C4-2B (cell line): Measurements from ENCODE around the gene GGA1.
A peak's percentile ranks its signal among the peaks of the same experiment; 100 is the strongest.

Experiments used
- H3K27ac ChIP-seq: fragments of 450-650 bp; 2 replicates; pipeline ENCODE4 v1.5.1; 2017
- ZFX ChIP-seq: fragments of 450-650 bp; IDR thresholded peaks from 2 replicates; pipeline ENCODE4 v1.6.1; 2017
- TF ChIP-seq, protein P1 (sequence below): fragments of 450-650 bp; conservative IDR thresholded peaks from 2 replicates; pipeline ENCODE4 v1.5.1; 2017; ENCODE audit warnings: mild to moderate bottlenecking

The GGA1 gene

DNA sequence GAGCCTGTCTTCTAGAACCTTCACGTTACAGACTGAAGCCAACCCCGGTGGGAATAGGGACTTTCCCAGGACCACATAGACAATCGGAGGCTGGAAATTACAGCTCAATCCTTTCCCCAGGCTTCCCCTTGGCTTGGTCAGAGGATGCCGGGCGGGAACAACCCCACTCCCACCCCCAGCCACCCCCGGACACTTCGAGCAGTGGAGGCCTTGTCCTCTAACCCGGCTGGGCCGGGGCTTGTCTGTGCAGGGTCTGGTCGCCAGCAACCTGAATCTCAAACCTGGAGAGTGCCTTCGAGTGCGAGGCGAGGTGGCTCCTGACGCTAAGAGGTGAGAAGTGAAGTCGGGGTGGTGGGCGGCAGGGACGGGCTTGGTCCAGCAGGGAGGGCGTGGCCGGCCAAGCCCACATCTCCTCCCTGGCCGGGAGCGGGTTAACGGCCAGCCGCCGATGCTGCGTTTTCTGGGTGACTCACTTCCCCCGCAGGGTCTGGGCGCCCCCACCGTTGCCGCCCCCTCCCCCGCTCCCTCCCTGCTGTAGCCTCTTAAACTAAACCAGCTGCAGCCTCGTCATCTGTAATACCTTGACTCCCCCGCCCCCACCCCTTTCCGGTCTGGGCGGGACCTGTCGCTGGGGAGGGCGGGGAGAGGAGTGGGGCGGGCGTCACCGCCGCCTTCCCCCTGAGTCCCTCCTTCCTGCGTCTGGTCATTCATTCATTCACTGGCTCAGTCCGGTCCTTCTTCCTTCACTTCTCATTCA lies 68.3 kb downstream of the GGA1 start:
- H3K27ac ChIP-seq: no peak overlapping the region
- TF ChIP-seq ZFX: no peak
- TF ChIP-seq, protein P1, sequence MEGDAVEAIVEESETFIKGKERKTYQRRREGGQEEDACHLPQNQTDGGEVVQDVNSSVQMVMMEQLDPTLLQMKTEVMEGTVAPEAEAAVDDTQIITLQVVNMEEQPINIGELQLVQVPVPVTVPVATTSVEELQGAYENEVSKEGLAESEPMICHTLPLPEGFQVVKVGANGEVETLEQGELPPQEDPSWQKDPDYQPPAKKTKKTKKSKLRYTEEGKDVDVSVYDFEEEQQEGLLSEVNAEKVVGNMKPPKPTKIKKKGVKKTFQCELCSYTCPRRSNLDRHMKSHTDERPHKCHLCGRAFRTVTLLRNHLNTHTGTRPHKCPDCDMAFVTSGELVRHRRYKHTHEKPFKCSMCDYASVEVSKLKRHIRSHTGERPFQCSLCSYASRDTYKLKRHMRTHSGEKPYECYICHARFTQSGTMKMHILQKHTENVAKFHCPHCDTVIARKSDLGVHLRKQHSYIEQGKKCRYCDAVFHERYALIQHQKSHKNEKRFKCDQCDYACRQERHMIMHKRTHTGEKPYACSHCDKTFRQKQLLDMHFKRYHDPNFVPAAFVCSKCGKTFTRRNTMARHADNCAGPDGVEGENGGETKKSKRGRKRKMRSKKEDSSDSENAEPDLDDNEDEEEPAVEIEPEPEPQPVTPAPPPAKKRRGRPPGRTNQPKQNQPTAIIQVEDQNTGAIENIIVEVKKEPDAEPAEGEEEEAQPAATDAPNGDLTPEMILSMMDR: no peak

DNA sequence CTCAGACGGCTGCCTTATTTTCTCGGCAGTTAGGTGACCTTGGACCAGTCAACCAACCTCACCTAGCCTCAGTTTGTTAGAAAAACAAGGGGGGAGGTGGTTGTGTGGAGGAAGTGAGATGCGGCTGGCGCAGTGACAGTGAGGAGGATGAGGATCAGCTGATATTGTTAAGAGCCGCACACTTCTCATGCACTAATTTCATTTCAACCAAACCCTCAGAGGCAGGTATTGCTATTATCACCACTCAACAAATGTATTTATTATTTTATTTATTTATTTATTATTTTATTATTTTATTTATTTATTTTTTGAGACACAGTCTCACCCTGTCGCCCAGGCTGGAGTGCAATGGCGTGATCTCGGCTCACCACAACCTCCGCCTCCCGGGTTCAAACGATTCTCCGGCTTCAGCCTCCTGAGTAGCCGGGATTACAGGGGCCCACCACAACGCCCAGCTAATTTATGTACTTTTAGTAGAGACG lies 68.9 kb downstream of the GGA1 start:
- H3K27ac ChIP-seq: no peak overlapping the region
- TF ChIP-seq, protein P1: no peak
- TF ChIP-seq ZFX: no peak

DNA sequence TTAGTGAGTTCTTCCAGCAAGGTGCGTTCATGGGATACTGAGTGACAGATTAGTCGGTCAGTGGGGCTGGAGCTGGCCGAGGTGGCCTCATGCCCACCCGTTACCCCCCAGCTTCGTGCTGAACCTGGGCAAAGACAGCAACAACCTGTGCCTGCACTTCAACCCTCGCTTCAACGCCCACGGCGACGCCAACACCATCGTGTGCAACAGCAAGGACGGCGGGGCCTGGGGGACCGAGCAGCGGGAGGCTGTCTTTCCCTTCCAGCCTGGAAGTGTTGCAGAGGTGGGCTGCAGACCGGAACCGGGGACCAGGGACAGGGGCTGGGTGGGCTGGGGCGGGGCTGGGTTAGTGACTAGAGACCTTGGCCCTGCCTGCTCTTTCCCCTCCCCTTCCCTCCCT lies 69.7 kb downstream of the GGA1 start:
- no peak overlapping the region for H3K27ac ChIP-seq
- TF ChIP-seq ZFX: no peak
- TF ChIP-seq, protein P1: no peak

DNA sequence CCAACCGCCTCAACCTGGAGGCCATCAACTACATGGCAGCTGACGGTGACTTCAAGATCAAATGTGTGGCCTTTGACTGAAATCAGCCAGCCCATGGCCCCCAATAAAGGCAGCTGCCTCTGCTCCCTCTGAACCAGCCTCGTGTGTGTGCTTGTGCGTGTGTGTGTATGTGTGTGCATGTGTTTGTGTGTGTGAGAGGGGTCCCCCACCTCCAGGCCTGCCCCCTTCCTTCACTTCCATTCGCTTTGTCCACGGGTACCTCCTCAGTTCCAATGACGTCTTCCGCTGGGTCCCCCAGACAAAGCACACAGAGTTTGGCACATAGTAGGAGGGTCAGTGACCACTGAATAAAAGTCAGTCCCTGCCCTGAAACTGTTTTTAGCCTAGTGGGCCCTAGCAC lies 71.0 kb downstream of the GGA1 start:
- no peak overlapping the region for H3K27ac ChIP-seq
- TF ChIP-seq, protein P1: no peak
- TF ChIP-seq ZFX: no peak

DNA sequence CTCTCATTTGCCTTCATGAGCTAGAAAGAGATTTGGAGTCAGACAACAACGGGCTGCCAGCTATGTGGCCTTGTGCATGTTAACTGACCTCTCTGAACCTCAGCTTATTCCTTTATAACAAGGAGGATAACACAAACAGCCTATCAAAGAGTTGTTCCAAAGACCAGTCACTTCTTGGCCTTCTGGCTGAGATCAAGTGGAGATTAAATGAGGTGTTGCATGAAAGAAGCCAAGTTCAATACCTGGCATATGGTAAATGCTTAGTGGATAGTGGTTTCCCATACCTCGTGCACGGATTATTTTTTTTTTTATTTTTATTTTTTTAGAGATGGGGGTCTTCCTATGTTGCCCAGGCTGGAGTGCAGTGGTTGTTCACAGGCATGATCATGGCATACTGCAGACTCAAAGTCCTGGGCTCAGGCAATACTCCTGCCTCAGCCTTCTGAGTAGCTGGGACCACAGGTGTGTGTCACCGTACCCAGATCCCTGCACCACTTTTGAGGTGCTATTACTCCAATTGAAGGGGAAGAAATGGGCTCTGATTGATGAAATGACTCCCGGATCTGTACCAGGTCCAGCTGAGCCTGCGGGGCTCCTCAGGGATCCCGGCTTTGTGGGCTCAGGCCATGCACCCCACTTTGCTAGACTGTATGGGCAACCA lies 71.7 kb downstream of the GGA1 start:
- TF ChIP-seq, protein P1: no peak
- no peak for TF ChIP-seq ZFX
- H3K27ac ChIP-seq: no peak overlapping the region

DNA sequence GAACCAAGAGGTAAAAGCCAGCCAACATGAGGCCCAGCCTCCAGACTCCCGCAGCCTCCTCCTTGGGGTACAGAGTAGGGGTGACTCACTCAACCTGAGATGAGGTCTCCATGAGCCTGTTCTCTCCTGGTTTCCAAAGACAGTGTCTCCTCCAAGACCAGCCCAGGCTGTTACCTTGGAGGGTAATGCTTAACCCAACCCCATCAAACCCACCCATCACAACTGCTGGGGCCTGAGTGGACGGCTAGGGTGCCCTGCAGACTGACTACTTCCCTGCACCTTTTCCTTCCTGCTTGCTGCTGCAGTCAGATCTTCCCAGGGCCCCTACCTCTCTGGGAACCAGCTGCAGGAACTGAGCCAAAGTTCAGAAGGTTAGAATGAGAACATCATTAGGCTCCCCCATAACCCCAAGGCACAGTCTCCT lies 72.4 kb downstream of the GGA1 start:
- TF ChIP-seq, protein P1: no peak
- no peak for TF ChIP-seq ZFX
- no peak overlapping the region for H3K27ac ChIP-seq

DNA sequence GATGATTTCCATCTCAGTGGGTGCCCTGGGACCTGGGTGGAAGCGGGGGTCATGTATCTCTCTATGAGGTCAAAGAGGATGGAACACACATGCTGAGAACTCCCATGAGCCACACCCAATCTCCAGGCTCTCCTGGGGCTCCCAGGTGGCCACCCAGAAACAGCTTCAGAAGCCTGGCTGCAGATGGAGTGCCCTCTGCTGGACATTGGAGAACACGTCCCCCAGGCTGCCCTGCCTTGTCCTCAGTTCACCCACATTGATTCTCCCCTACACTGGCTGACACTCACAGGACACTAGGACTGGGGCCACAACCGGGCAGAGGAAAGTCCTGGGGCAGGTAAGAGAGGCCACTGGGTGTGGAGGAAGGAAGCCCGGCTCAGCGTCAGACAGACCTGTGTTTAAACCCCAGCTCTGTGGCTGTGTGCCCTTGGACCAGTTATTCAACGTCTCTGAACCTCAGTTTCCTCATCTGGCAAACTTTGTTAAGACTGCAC lies 73.0 kb downstream of the GGA1 start:
- TF ChIP-seq, protein P1: peak; percentile 92
- no peak for TF ChIP-seq ZFX
- no peak overlapping the region for H3K27ac ChIP-seq
